K562 (cell line): Measurements from ENCODE around the gene AKT2. TPM values are rescaled to one million over a fixed set of nuclear protein-coding genes. Genes with fewer than 3 reads are reported as not detected.

ENCODE experiments used
- CHCHD3 ChIP-seq: fragments of 250-450 bp; sonication (Bioruptor Pico); IDR thresholded peaks from 2 replicates; pipeline ENCODE4 v2.1.2; 2022; ENCODE audit warnings: mild to moderate bottlenecking
- HEY1 ChIP-seq: fragments of 250-450 bp; sonication (Bioruptor Pico); IDR thresholded peaks from 2 replicates; pipeline ENCODE4 v1.5.0; 2020; ENCODE audit warnings: mild to moderate bottlenecking, moderate library complexity, borderline replicate concordance
- JUN ChIP-seq, 2 experiments: sonication (generic) in 1 of 2; formaldehyde crosslinking in 1 of 2; IDR thresholded peaks; 2 replicates each; pipeline versions ENCODE4 v1.6.1 to v1.8.0; 2012 to 2022; ENCODE audit warnings: borderline replicate concordance in 2 of 2, mild to moderate bottlenecking in 2 of 2, improper control_type of control experiment in 1 of 2, low read depth in 1 of 2, low read length in 1 of 2, missing genetic modification reagents in 1 of 2
- MECOM ChIP-seq: fragments of 250-450 bp; sonication (Bioruptor Pico); IDR thresholded peaks from 2 replicates; pipeline ENCODE4 v1.8.0; 2022; ENCODE audit warnings: inconsistent platforms
- POLR3G ChIP-seq: IDR thresholded peaks from 2 replicates; pipeline ENCODE4 v1.6.1; 2011; ENCODE audit not compliant: insufficient read length, insufficient replicate concordance; ENCODE audit errors: extremely low read depth
- TEAD1 ChIP-seq, 2 experiments: fragments of 450-650 bp in 1 of 2; sonication (generic) in 1 of 2; formaldehyde crosslinking; IDR thresholded peaks; 2 replicates each; pipeline versions ENCODE4 v1.4.0 to v1.8.0; 2020 to 2022; ENCODE audit warnings: mild to moderate bottlenecking in 2 of 2, missing genetic modification reagents in 1 of 2
- ZBTB33 ChIP-seq: sonication (generic); formaldehyde crosslinking; IDR thresholded peaks from 2 replicates; pipeline ENCODE4 v1.8.1; 2023; ENCODE audit warnings: mild to moderate bottlenecking, missing genetic modification reagents
- ZNF140 ChIP-seq: fragments of 250-450 bp; sonication (Bioruptor Pico); IDR thresholded peaks from 2 replicates; pipeline ENCODE4 v1.8.0; 2021; ENCODE audit warnings: moderate library complexity, mild to moderate bottlenecking, inconsistent platforms
- ZNF3 ChIP-seq: fragments of 250-450 bp; sonication (Bioruptor Pico); IDR thresholded peaks from 2 replicates; pipeline ENCODE4 v1.5.0; 2021; ENCODE audit warnings: mild to moderate bottlenecking, moderate library complexity
- ZNF740 ChIP-seq, 3 experiments: fragments of 200-800 bp in 1 of 3; sonication (Bioruptor generic) in 1 of 3; sonication (generic) in 1 of 3; formaldehyde crosslinking in 1 of 3; IDR thresholded peaks; 2 replicates each; pipeline versions ENCODE4 v1.6.1 to v1.8.0; 2016 to 2022; ENCODE audit warnings: mild to moderate bottlenecking in 2 of 3, missing compliant biosample characterization in 2 of 3, missing genetic modification characterization in 2 of 3, missing genetic modification reagents in 1 of 3
- polyA plus RNA-seq, 8 experiments: library from polyadenylated mRNA; depleted of rRNA in 4 of 8; stranded (reverse) in 5 of 8; unstranded in 3 of 8; fragments of >200 nt; fragmentation: Nextera tagmentation in 2 of 8; fragmentation: Illumina TruSeq in 1 of 8; extraction: Ambion mirVana in 2 of 8; extraction: Trizol in 1 of 8; gene quantifications; 2 replicates each; pipeline versions ENCODE4 v1.2.1 to v1.2.3, GENCODE V29; 2011 to 2014; ENCODE audit warnings: inconsistent platforms in 1 of 8, missing spikeins in 1 of 8
- total RNA-seq, 7 experiments: library from RNA; depleted of rRNA in 6 of 7; stranded (reverse); fragments of >200 nt in 6 of 7; fragmentation: Illumina TruSeq in 2 of 7; extraction: Trizol in 2 of 7; gene quantifications; 2 replicates each; pipeline versions ENCODE4 v1.2.1 to v1.2.3, GENCODE V29; 2011 to 2021; ENCODE audit warnings: low replicate concordance in 1 of 7
- TF ChIP-seq, protein P1 (sequence below): sonication (generic); formaldehyde crosslinking; IDR thresholded peaks from 2 replicates; pipeline ENCODE4 v1.8.0; 2022; ENCODE audit warnings: mild to moderate bottlenecking, missing genetic modification reagents, borderline replicate concordance
- TF ChIP-seq, protein P2 (sequence below): fragments of 250-450 bp; sonication (Bioruptor Pico); IDR thresholded peaks from 2 replicates; pipeline ENCODE4 v1.6.1; 2021; ENCODE audit warnings: mild to moderate bottlenecking

The AKT2 gene
- total and polyA plus RNA-seq, 9 of the 15 experiments (the other 6 are each of a cell fraction or from before 2014, with no cell fraction given), result 1.1 to 132 (median 67.7) TPM

DNA sequence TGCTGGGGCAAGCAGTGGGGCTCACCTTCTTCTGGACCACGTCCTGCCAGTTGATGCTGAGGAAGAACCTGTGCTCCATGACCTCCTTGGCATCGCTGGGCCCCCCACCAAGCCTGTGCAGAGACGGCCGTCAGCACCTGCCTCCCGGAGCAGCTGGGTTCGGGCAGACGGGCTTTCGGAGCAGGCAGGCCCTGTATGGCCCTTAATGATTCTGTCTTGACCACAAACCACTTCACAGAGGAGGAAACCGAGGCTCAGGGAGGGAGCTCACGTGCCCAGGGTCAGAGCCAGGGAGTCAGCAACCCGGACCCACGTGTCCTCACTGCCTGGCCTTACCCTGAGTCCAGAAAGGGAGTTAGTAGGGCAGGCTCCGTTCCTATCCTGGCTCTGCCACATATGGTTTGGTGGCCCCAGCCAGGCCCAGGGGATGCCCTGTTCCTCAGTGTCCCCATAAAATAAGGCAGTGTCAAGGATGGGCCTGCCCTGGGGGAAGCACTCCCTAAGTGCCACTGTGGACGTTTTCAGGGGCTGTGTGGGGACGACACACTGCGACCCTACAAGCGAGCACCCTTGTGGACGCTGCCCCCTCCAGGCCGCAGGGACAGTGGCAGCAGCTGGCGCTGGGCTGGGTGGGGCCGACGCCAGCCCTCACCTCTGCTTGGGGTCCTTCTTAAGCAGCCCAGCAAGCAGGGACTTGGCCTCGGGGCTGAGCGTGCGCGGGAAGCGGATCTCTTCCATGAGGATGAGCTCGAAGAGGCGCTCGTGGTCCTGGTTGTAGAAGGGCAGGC lies 49.7 kb downstream of the AKT2 start (continued):
- TF ChIP-seq JUN (IDR thresholded peaks at IDR 0.05; ENCODE audit: borderline replicate concordance, low read depth, low read length) (no peak), JUN (CRISPR knock-in tag; IDR thresholded peaks at IDR 0.05; ENCODE audit: borderline replicate concordance) (no peak), TEAD1 (CRISPR knock-in tag; IDR thresholded peaks at IDR 0.05) (no peak), HEY1 (CRISPR knock-in tag) (no peak), ZBTB33 (CRISPR knock-in tag) (peak; percentile 100), POLR3G (no peak), ZNF740 (CRISPR knock-in tag; IDR thresholded peaks at IDR 0.05) (no peak), ZNF740 (tag; IDR thresholded peaks at IDR 0.05) (no peak), MECOM (no peak), ZNF140 (CRISPR knock-in tag) (no peak), ZNF3 (CRISPR knock-in tag) (no peak), CHCHD3 (CRISPR knock-in tag) (no peak)
- TF ChIP-seq, protein P1, sequence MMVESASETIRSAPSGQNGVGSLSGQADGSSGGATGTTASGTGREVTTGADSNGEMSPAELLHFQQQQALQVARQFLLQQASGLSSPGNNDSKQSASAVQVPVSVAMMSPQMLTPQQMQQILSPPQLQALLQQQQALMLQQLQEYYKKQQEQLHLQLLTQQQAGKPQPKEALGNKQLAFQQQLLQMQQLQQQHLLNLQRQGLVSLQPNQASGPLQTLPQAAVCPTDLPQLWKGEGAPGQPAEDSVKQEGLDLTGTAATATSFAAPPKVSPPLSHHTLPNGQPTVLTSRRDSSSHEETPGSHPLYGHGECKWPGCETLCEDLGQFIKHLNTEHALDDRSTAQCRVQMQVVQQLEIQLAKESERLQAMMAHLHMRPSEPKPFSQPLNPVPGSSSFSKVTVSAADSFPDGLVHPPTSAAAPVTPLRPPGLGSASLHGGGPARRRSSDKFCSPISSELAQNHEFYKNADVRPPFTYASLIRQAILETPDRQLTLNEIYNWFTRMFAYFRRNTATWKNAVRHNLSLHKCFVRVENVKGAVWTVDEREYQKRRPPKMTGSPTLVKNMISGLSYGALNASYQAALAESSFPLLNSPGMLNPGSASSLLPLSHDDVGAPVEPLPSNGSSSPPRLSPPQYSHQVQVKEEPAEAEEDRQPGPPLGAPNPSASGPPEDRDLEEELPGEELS, result no peak
- TF ChIP-seq, protein P2, sequence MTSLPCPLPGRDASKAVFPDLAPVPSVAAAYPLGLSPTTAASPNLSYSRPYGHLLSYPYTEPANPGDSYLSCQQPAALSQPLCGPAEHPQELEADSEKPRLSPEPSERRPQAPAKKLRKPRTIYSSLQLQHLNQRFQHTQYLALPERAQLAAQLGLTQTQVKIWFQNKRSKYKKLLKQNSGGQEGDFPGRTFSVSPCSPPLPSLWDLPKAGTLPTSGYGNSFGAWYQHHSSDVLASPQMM (CRISPR knock-in tag), result no peak
